WTC11 (cell line): Measurements from ENCODE around the gene CEMIP. TPM values are rescaled to one million over a fixed set of nuclear protein-coding genes. Genes with fewer than 3 reads are reported as not detected.

ENCODE experiments used
- ATAC-seq: fragments of 200-7000 bp; cut with Tn5 transposase; 2 replicates; pipeline ENCODE4 v1.10.0; 2021; ENCODE audit warnings: mild to moderate bottlenecking, moderate library complexity
- CTCF ChIA-PET: fragments of 300-600 bp; sonication (Branson Sonifier 250); formaldehyde crosslinking; loops from one replicate; lab custom pipeline; 2021; ENCODE audit warnings: antibody characterized with exemption; lab: Charles Lee
- POLR2A ChIA-PET: fragments of 350-600 bp; sonication (Branson Sonifier 250); formaldehyde crosslinking; loops from one replicate; lab custom pipeline; 2021; ENCODE audit warnings: antibody characterized with exemption; lab: Charles Lee
- DNase-seq: peaks from one replicate; pipeline ENCODE4 v3.0.0; 2021; ENCODE audit warnings: low spot score
- H3K27ac Mint-ChIP-seq: 2 replicates; pipeline ENCODE4 v1.8.0; 2021; ENCODE audit warnings: mixed read lengths
- H3K27me3 Mint-ChIP-seq: 2 replicates; pipeline ENCODE4 v1.8.0; 2021; ENCODE audit warnings: low read depth, mild to moderate bottlenecking, moderate library complexity, mixed read lengths
- H3K36me3 Mint-ChIP-seq: 2 replicates; pipeline ENCODE4 v1.8.0; 2021; ENCODE audit warnings: mixed read lengths
- H3K4me1 Mint-ChIP-seq: 2 replicates; pipeline ENCODE4 v1.8.0; 2022; ENCODE audit warnings: mixed read lengths
- H3K4me3 Mint-ChIP-seq: 2 replicates; pipeline ENCODE4 v1.8.0; 2021; ENCODE audit warnings: mild to moderate bottlenecking, moderate library complexity, mixed read lengths
- H3K9me3 Mint-ChIP-seq: 2 replicates; pipeline ENCODE4 v1.8.0; 2021; ENCODE audit warnings: mixed read lengths
- AFF4 ChIP-seq: sonication (generic); formaldehyde crosslinking; IDR thresholded peaks from 2 replicates; pipeline ENCODE4 v1.8.1; 2023; ENCODE audit warnings: mild to moderate bottlenecking, missing genetic modification reagents, borderline replicate concordance
- CREB1 ChIP-seq: sonication (generic); formaldehyde crosslinking; IDR thresholded peaks from 2 replicates; pipeline ENCODE4 v1.8.0; 2023; ENCODE audit warnings: mild to moderate bottlenecking, missing genetic modification reagents
- ELF4 ChIP-seq: sonication (generic); formaldehyde crosslinking; IDR thresholded peaks from 2 replicates; pipeline ENCODE4 v1.8.1; 2022; ENCODE audit warnings: low read depth, mild to moderate bottlenecking, moderate library complexity, missing genetic modification reagents
- EMX1 ChIP-seq: fragments of 250-450 bp; sonication (Bioruptor Pico); IDR thresholded peaks from 2 replicates; pipeline ENCODE4 v1.8.0; 2021; ENCODE audit warnings: mild to moderate bottlenecking
- ETV6 ChIP-seq: sonication (generic); formaldehyde crosslinking; IDR thresholded peaks from 2 replicates; pipeline ENCODE4 v1.8.1; 2022; ENCODE audit warnings: mild to moderate bottlenecking, missing genetic modification reagents
- IRF1 ChIP-seq: sonication (generic); formaldehyde crosslinking; IDR thresholded peaks from 2 replicates; pipeline ENCODE4 v1.8.0; 2023; ENCODE audit warnings: missing genetic modification reagents
- KAT7 ChIP-seq: sonication (generic); formaldehyde crosslinking; IDR thresholded peaks from 2 replicates; pipeline ENCODE4 v1.8.1; 2023; ENCODE audit warnings: missing genetic modification reagents, mild to moderate bottlenecking, borderline replicate concordance
- OVOL2 ChIP-seq: fragments of 250-450 bp; sonication (Bioruptor Pico); IDR thresholded peaks from 2 replicates; pipeline ENCODE4 v1.9.0; 2021; ENCODE audit warnings: mild to moderate bottlenecking, borderline replicate concordance
- PRDM15 ChIP-seq: sonication (generic); formaldehyde crosslinking; IDR thresholded peaks from 2 replicates; pipeline ENCODE4 v1.8.0; 2022; ENCODE audit warnings: missing genetic modification reagents
- TEAD4 ChIP-seq: sonication (generic); formaldehyde crosslinking; IDR thresholded peaks from 2 replicates; pipeline ENCODE4 v1.8.0; 2022; ENCODE audit warnings: mild to moderate bottlenecking, missing genetic modification reagents
- ZBTB21 ChIP-seq: sonication (generic); formaldehyde crosslinking; IDR thresholded peaks from 2 replicates; pipeline ENCODE4 v1.8.1; 2023; ENCODE audit warnings: mild to moderate bottlenecking, missing genetic modification reagents, borderline replicate concordance
- ZNF121 ChIP-seq: sonication (generic); formaldehyde crosslinking; IDR thresholded peaks from 2 replicates; pipeline ENCODE4 v1.8.0; 2023; ENCODE audit warnings: missing genetic modification reagents
- ZNF138 ChIP-seq: sonication (generic); formaldehyde crosslinking; conservative IDR thresholded peaks from 2 replicates; pipeline ENCODE4 v1.8.1; 2022; ENCODE audit warnings: mild to moderate bottlenecking, moderate library complexity, missing genetic modification reagents
- ZNF317 ChIP-seq: sonication (generic); formaldehyde crosslinking; IDR thresholded peaks from 2 replicates; pipeline ENCODE4 v1.8.1; 2023; ENCODE audit warnings: low read depth, mild to moderate bottlenecking, moderate library complexity, missing genetic modification reagents, borderline replicate concordance
- ZNF423 ChIP-seq: fragments of 250-450 bp; sonication (Bioruptor Pico); IDR thresholded peaks from 2 replicates; pipeline ENCODE4 v2.1.2; 2022; ENCODE audit warnings: mild to moderate bottlenecking, moderate library complexity
- ZNF671 ChIP-seq: fragments of 250-450 bp; sonication (Bioruptor Pico); IDR thresholded peaks from 2 replicates; pipeline ENCODE4 v1.8.0; 2021; ENCODE audit warnings: mild to moderate bottlenecking
- total RNA-seq: library from RNA; stranded (reverse); gene quantifications from 3 replicates; pipeline ENCODE4 v1.2.3, GENCODE V29; 2021
- TF ChIP-seq, protein P1 (sequence below): fragments of 250-450 bp; sonication (Bioruptor Pico); IDR thresholded peaks from 2 replicates; pipeline ENCODE4 v1.8.0; 2021; ENCODE audit warnings: mild to moderate bottlenecking
- TF ChIP-seq, protein P2 (sequence below): fragments of 250-450 bp; sonication (Bioruptor Pico); IDR thresholded peaks from 2 replicates; pipeline ENCODE4 v1.9.0; 2021; ENCODE audit warnings: mild to moderate bottlenecking
- TF ChIP-seq, protein P3 (sequence below): fragments of 250-450 bp; sonication (Bioruptor Pico); IDR thresholded peaks from 2 replicates; pipeline ENCODE4 v1.9.0; 2021; ENCODE audit warnings: mild to moderate bottlenecking, borderline replicate concordance

CEMIP gene
- total RNA-seq, 1 experiment from 2014 or later: 0.87 TPM

DNA sequence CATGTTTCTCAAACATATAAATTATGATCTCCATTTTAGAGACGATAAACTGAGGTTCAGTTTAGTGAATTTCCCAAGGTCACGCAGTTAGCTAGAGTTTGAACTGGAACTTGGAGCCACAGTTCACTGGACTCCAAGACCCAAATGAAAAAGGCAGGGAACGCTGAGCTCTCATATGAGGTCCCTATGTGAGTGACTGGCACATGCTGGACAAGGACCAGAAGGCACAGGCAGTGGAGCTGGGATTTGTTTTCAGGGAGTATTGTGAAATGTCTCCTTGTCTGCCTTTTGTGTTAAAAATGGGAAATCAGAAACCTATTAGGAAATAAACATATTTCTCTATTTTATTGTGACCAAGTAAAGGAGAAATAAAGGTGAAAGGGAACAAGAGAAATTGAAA, 147.0 kb downstream of the CEMIP start (continued):
- TF ChIP-seq ZNF138 (CRISPR knock-in tag) (no peak), KAT7 (CRISPR knock-in tag) (no peak), ZNF317 (no peak)

DNA sequence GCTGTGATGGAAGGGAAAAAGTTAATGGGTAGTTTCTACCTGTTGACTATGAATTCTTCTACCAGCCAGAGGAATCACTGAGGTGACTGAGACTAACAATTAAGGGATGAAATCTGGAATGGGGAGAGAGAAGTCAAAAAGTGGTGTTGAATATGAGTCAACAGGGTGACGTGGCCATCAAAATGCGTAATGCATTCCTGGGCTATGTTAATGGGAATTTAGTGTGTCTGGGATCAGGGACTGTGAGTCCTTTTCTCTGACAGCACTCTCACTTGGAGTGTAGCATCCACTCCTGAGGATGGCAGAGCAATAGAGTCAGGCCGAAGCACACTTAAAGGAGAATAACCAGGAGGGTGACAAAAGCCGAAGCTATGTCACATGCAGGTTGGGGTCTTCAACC, 150.1 kb downstream of the CEMIP start:
- ATAC-seq (no peak), DNase-seq (no peak)
- ChIA-PET CTCF (no interaction called here), POLR2A (no interaction called here)
- Mint-ChIP-seq H3K27ac (no peak overlapping the region), H3K4me3 (no peak overlapping the region), H3K9me3 (no peaks in the 10 kb centered on the region), H3K27me3 (no peaks in the 10 kb centered on the region), H3K36me3 (no peaks in the 10 kb centered on the region), H3K4me1 (no peaks in the 10 kb centered on the region)
- TF ChIP-seq EMX1 (CRISPR knock-in tag) (no peak), ETV6 (CRISPR knock-in tag) (no peak), OVOL2 (no peak), ZNF121 (CRISPR knock-in tag) (no peak), KAT7 (CRISPR knock-in tag) (no peak), PRDM15 (CRISPR knock-in tag) (no peak), CREB1 (CRISPR knock-in tag) (no peak), ZBTB21 (CRISPR knock-in tag) (no peak), IRF1 (CRISPR knock-in tag) (no peak), ELF4 (CRISPR knock-in tag) (no peak), ZNF671 (CRISPR knock-in tag) (no peak)
- TF ChIP-seq, protein P1, sequence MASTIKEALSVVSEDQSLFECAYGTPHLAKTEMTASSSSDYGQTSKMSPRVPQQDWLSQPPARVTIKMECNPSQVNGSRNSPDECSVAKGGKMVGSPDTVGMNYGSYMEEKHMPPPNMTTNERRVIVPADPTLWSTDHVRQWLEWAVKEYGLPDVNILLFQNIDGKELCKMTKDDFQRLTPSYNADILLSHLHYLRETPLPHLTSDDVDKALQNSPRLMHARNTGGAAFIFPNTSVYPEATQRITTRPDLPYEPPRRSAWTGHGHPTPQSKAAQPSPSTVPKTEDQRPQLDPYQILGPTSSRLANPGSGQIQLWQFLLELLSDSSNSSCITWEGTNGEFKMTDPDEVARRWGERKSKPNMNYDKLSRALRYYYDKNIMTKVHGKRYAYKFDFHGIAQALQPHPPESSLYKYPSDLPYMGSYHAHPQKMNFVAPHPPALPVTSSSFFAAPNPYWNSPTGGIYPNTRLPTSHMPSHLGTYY (CRISPR knock-in tag): no peak
- TF ChIP-seq, protein P2, sequence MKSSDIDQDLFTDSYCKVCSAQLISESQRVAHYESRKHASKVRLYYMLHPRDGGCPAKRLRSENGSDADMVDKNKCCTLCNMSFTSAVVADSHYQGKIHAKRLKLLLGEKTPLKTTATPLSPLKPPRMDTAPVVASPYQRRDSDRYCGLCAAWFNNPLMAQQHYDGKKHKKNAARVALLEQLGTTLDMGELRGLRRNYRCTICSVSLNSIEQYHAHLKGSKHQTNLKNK (CRISPR knock-in tag): no peak

- POLR2A ChIA-PET: no interaction called here
- Mint-ChIP-seq H3K4me3 (no peak overlapping the region), H3K27ac (no peak overlapping the region), H3K36me3 (no peaks in the 10 kb centered on the region), H3K27me3 (no peaks in the 10 kb centered on the region), H3K9me3 (no peaks in the 10 kb centered on the region), H3K4me1 (peaks cover 4% of the 10 kb centered on the region)
- CTCF ChIA-PET: no interaction called here
- DNase-seq (no peak), ATAC-seq (no peak)
- TF ChIP-seq ZNF423 (CRISPR knock-in tag): no peak
- no peak for TF ChIP-seq TEAD4 (CRISPR knock-in tag)
- TF ChIP-seq AFF4 (CRISPR knock-in tag): no peak
- TF ChIP-seq, protein P3, sequence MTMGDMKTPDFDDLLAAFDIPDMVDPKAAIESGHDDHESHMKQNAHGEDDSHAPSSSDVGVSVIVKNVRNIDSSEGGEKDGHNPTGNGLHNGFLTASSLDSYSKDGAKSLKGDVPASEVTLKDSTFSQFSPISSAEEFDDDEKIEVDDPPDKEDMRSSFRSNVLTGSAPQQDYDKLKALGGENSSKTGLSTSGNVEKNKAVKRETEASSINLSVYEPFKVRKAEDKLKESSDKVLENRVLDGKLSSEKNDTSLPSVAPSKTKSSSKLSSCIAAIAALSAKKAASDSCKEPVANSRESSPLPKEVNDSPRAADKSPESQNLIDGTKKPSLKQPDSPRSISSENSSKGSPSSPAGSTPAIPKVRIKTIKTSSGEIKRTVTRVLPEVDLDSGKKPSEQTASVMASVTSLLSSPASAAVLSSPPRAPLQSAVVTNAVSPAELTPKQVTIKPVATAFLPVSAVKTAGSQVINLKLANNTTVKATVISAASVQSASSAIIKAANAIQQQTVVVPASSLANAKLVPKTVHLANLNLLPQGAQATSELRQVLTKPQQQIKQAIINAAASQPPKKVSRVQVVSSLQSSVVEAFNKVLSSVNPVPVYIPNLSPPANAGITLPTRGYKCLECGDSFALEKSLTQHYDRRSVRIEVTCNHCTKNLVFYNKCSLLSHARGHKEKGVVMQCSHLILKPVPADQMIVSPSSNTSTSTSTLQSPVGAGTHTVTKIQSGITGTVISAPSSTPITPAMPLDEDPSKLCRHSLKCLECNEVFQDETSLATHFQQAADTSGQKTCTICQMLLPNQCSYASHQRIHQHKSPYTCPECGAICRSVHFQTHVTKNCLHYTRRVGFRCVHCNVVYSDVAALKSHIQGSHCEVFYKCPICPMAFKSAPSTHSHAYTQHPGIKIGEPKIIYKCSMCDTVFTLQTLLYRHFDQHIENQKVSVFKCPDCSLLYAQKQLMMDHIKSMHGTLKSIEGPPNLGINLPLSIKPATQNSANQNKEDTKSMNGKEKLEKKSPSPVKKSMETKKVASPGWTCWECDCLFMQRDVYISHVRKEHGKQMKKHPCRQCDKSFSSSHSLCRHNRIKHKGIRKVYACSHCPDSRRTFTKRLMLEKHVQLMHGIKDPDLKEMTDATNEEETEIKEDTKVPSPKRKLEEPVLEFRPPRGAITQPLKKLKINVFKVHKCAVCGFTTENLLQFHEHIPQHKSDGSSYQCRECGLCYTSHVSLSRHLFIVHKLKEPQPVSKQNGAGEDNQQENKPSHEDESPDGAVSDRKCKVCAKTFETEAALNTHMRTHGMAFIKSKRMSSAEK (CRISPR knock-in tag): no peak
Observed at GRCh38 chr15:80929689-80930088, 150.5 kb downstream of the CEMIP start.
